ENCODE measurements around the gene AAK1. TPM values are rescaled to one million over a fixed set of nuclear protein-coding genes. Genes with fewer than 3 reads are reported as not detected.
A peak's percentile ranks its signal among the peaks of the same experiment; 100 is the strongest.

The AAK1 gene
- total and polyA plus RNA-seq, 2 donors (not counting 3 experiments of a cell fraction or from before 2014, with no cell fraction given) = 31.0 to 127 TPM

DNA sequence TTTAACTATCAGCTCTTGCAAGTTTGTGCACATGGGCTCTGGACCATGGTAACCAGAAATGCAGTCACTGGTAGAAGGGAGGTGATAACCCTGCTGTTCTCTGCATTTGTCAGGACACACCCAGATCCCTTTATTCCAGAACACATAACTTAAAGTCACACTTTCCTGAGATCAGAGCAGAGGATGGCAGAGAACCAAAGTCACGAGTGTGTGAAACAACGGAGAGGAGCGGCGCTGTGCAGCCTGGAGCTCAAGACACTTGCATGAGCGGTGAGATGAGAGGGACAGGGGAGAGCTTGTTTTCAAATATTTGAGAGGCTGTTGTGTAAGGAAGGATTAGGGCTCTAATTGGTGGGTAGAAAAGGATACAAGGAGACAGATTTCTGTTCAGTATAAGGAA, 43.3 kb upstream of the AAK1 start:
- Histone ChIP-seq H3K4me3 (replicated peaks in 1 of 3; ENCODE audit: insufficient read depth in 1 of 3, low read depth in 1 of 3, low read length in 3 of 3) (no peak overlapping the region), H3K4me1 (ENCODE audit: control insufficient read depth, extremely low read depth, insufficient read depth, low read length) (peaks cover 36% of the 10 kb centered on the region), H3K9ac (replicated peaks; ENCODE audit: extremely low read depth, insufficient read depth, low read length) (no peak overlapping the region), H3K4me2 (ENCODE audit: insufficient read depth, low read length) (no peak overlapping the region), H3K27ac (ENCODE audit: insufficient read depth, low read depth, low read length) (no peak overlapping the region), H3K36me3 (ENCODE audit: control insufficient read depth in 2 of 2, extremely low read depth in 1 of 2, insufficient read depth in 2 of 2, low read length in 2 of 2) (no peaks in the 10 kb centered on the region), H2AFZ (ENCODE audit: low read depth, low read length) (peak overlapping the region; percentile 48), H3K9me3 (replicated peaks; ENCODE audit: control insufficient read depth, insufficient read depth, low read length) (no peaks in the 10 kb centered on the region), H4K20me1 (replicated peaks; ENCODE audit: control insufficient read depth, extremely low read depth, insufficient read depth, low read length) (no peaks in the 10 kb centered on the region), H3K9me1 (replicated peaks; ENCODE audit: control insufficient read depth, extremely low read depth, insufficient read depth, low read length) (no peaks in the 10 kb centered on the region), H3K79me2 (ENCODE audit: control insufficient read depth, insufficient read depth, low read length) (no peaks in the 10 kb centered on the region), H3K27me3 (ENCODE audit: control insufficient read depth in 2 of 2, insufficient read depth in 2 of 2, low read length in 2 of 2) (no peaks in the 10 kb centered on the region)
- no peak for TF ChIP-seq POLR2AphosphoS5 (IDR thresholded peaks at IDR 0.05; ENCODE audit: insufficient read depth, low read depth, low read length)
- no peak for TF ChIP-seq JUN (IDR thresholded peaks at IDR 0.05; ENCODE audit: borderline replicate concordance, insufficient read depth, insufficient read length, low read depth)
- no peak for TF ChIP-seq EZH2 (IDR thresholded peaks at IDR 0.05; ENCODE audit: borderline replicate concordance, low read depth, low read length, severe bottlenecking)
- no peak for TF ChIP-seq FOS (IDR thresholded peaks at IDR 0.05; ENCODE audit: borderline replicate concordance, insufficient read depth, low read length)
- no peak for TF ChIP-seq POLR2A (IDR thresholded peaks at IDR 0.05; ENCODE audit: low read depth, low read length)
- TF ChIP-seq, protein P1, sequence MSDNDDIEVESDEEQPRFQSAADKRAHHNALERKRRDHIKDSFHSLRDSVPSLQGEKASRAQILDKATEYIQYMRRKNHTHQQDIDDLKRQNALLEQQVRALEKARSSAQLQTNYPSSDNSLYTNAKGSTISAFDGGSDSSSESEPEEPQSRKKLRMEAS (IDR thresholded peaks at IDR 0.05; ENCODE audit: insufficient read depth, insufficient read length) = no peak
- TF ChIP-seq, protein P2, sequence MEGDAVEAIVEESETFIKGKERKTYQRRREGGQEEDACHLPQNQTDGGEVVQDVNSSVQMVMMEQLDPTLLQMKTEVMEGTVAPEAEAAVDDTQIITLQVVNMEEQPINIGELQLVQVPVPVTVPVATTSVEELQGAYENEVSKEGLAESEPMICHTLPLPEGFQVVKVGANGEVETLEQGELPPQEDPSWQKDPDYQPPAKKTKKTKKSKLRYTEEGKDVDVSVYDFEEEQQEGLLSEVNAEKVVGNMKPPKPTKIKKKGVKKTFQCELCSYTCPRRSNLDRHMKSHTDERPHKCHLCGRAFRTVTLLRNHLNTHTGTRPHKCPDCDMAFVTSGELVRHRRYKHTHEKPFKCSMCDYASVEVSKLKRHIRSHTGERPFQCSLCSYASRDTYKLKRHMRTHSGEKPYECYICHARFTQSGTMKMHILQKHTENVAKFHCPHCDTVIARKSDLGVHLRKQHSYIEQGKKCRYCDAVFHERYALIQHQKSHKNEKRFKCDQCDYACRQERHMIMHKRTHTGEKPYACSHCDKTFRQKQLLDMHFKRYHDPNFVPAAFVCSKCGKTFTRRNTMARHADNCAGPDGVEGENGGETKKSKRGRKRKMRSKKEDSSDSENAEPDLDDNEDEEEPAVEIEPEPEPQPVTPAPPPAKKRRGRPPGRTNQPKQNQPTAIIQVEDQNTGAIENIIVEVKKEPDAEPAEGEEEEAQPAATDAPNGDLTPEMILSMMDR (IDR thresholded peaks at IDR 0.05; ENCODE audit: extremely low read depth in 1 of 2, insufficient read depth in 1 of 2, low read depth in 1 of 2, low read length in 2 of 2) = no peak
- TF ChIP-seq GATA2 (IDR thresholded peaks at IDR 0.05; ENCODE audit: insufficient read depth, insufficient read length, low read depth, low read length) = no peak
- no peak for TF ChIP-seq MYC (IDR thresholded peaks at IDR 0.05; ENCODE audit: low read depth, low read length)
- POLR2A ChIA-PET = no interaction called here
- CTCF ChIA-PET = interaction anchor here (0.6 to 1.8 kb wide), 4 partner anchors 10 to 121 kb away, joined by 3 to 6 read pairs (median 4); no protein-coding TSS in a partner anchor
- intact Hi-C loops (cut with micrococcal nuclease) (no loop called here), dilution Hi-C loops (cut with MboI; ENCODE audit: extremely low pct_ligation_motif_present, low sequenced_read_pairs) (no loop called here)
- FAIRE-seq (no peak), DNase-seq (ENCODE audit: low read depth, low spot score) (peak; percentile 45)
- no TSS peak for BruUV-seq (replicated peaks)

All from endothelial cell of umbilical vein (primary cell).